HCT116 (cell line): ENCODE data around the gene CCR6.

Source experiments
- ATF3 ChIP-seq: IDR thresholded peaks from 2 replicates; pipeline ENCODE4 v1.6.1; 2012
- CTCF ChIP-seq, 3 experiments: fragments of 200-600 bp in 1 of 3; sonication (generic) in 1 of 3; IDR thresholded peaks in 2 of 3; conservative IDR thresholded peaks in 1 of 3; 2 replicates each; pipeline ENCODE4 v1.5.1; 2012 to 2017; ENCODE audit warnings: low read depth in 2 of 3, low read length in 2 of 3, antibody characterized with exemption in 1 of 3, borderline replicate concordance in 1 of 3, control low read depth in 1 of 3, mild to moderate bottlenecking in 1 of 3, mixed read lengths in 1 of 3, mixed run types in 1 of 3, moderate library complexity in 1 of 3; ENCODE audit not compliant: insufficient read depth in 1 of 3
- EZH2 ChIP-seq: fragments of 200-600 bp; sonication (generic); IDR thresholded peaks from 2 replicates; pipeline ENCODE4 v1.6.1; 2017; ENCODE audit warnings: antibody characterized with exemption, mixed run types
- MAX ChIP-seq: IDR thresholded peaks from 2 replicates; pipeline ENCODE4 v1.6.1; 2012
- POLR2A ChIP-seq: IDR thresholded peaks from 2 replicates; pipeline ENCODE4 v1.7.0; 2011; ENCODE audit warnings: borderline replicate concordance; ENCODE audit not compliant: insufficient read depth, insufficient read length; ENCODE audit errors: extremely low read depth
- REST ChIP-seq: IDR thresholded peaks from 2 replicates; pipeline ENCODE4 v1.6.1; 2012; ENCODE audit warnings: low read depth
- SIN3A ChIP-seq: IDR thresholded peaks from 2 replicates; pipeline ENCODE4 v1.6.1; 2012; ENCODE audit warnings: low read depth

GRCh38 chr6:167143041-167143440 lies 20.1 kb downstream of the CCR6 start:
- TF ChIP-seq EZH2 (no peak), CTCF (IDR thresholded peaks at IDR 0.05 in 2 of 3, conservative IDR thresholded peaks at IDR 0.05 in 1 of 3; ENCODE audit: borderline replicate concordance in 1 of 3, insufficient read depth in 1 of 3, low read depth in 2 of 3, low read length in 2 of 3) (no peak), REST (no peak), POLR2A (no peak), ATF3 (no peak), MAX (no peak), SIN3A (no peak)
